SK-MEL-5 (cell line): ENCODE data around the gene POU3F3. TPM values are rescaled to one million over a fixed set of nuclear protein-coding genes. Genes with fewer than 3 reads are reported as not detected.

Source experiments
- DNase-seq: peaks from one replicate; pipeline ENCODE4 v3.0.0-alpha.2; 2016; ENCODE audit warnings: low read depth, low spot score
- in situ Hi-C: cut with HindIII; loops from 2 replicates; pipeline ENCODE4 v1.10.0; 2016; ENCODE audit warnings: low sequenced_read_pairs, high pct_unique_total_duplicates, low pct_unique_long_range_greater_than_20kb
- total RNA-seq: library from RNA; depleted of rRNA; stranded (reverse); fragments of >200 nt; shearing (Covaris generic); gene quantifications from 2 replicates; pipeline ENCODE4 v1.2.3, GENCODE V29; 2014

Gene POU3F3
- total RNA-seq, 1 experiment from 2014 or later = 2.2 TPM

GRCh38 chr2:104867813-104868504, 14.0 kb downstream of the POU3F3 start:
- in situ Hi-C loops = no loop called here
- no peak for DNase-seq

- no peak for DNase-seq
- in situ Hi-C loops = no loop called here
Observed at GRCh38 chr2:104868505-104868866, 14.6 kb downstream of the POU3F3 start.

GRCh38 chr2:104870100-104870975, 16.4 kb downstream of the POU3F3 start:
- in situ Hi-C loops = no loop called here
- DNase-seq = no peak

- in situ Hi-C loops = no loop called here
- DNase-seq = no peak
Observed at GRCh38 chr2:104871649-104871971, 17.7 kb downstream of the POU3F3 start.

- in situ Hi-C loops = no loop called here
- DNase-seq = no peak
Observed at GRCh38 chr2:104871972-104872865, 18.3 kb downstream of the POU3F3 start.

- DNase-seq = peak; percentile 80
- in situ Hi-C loops = no loop called here
Observed at GRCh38 chr2:104872866-104873688, 19.2 kb downstream of the POU3F3 start.

- in situ Hi-C loops = no loop called here
Observed at GRCh38 chr2:104873689-104874054, 19.8 kb downstream of the POU3F3 start.

GRCh38 chr2:104874230-104874629, 20.3 kb downstream of the POU3F3 start:
- in situ Hi-C loops = no loop called here
- no peak for DNase-seq

More at GRCh38 chr2:104873689-104874054, 19.8 kb downstream of the POU3F3 start:
- no peak for DNase-seq

GRCh38 chr2:104875262-104875661, 21.3 kb downstream of the POU3F3 start:
- no peak for DNase-seq

GRCh38 chr2:104876606-104877570, 23.0 kb downstream of the POU3F3 start:
- no peak for DNase-seq
- in situ Hi-C loops = no loop called here

More at GRCh38 chr2:104875262-104875661, 21.3 kb downstream of the POU3F3 start:
- in situ Hi-C loops = no loop called here

GRCh38 chr2:104878863-104879512, 25.1 kb downstream of the POU3F3 start:
- no peak for DNase-seq
- in situ Hi-C loops = no loop called here

- in situ Hi-C loops = no loop called here
- DNase-seq = no peak
Observed at GRCh38 chr2:104880076-104880475, 26.2 kb downstream of the POU3F3 start.

- no peak for DNase-seq
- in situ Hi-C loops = no loop called here
Observed at GRCh38 chr2:104883357-104883756, 29.4 kb downstream of the POU3F3 start.

GRCh38 chr2:104885119-104885782, 31.3 kb downstream of the POU3F3 start:
- DNase-seq = no peak
- in situ Hi-C loops = no loop called here

- no peak for DNase-seq
- in situ Hi-C loops = no loop called here
Observed at GRCh38 chr2:104887676-104888075, 33.8 kb downstream of the POU3F3 start.
